Nephron (organoid): ENCODE data around the gene TRMT11.

ENCODE experiments used
- H3K27ac Mint-ChIP-seq, 3 experiments: 2 replicates each; pipeline ENCODE4 v1.8.0; 2020; ENCODE audit warnings: mixed read lengths in 3 of 3, mild to moderate bottlenecking in 2 of 3, moderate library complexity in 1 of 3
- H3K27me3 Mint-ChIP-seq: 2 replicates; pipeline ENCODE4 v1.8.0; 2021; ENCODE audit warnings: low read depth, mild to moderate bottlenecking, moderate library complexity, mixed read lengths
- H3K36me3 Mint-ChIP-seq: 2 replicates; pipeline ENCODE4 v1.8.0; 2020; ENCODE audit warnings: low read depth, mixed read lengths
- H3K4me1 Mint-ChIP-seq: 2 replicates; pipeline ENCODE4 v1.8.0; 2020; ENCODE audit warnings: mixed read lengths
- H3K4me3 Mint-ChIP-seq, 3 experiments: 2 replicates each; pipeline ENCODE4 v1.8.0; 2020; ENCODE audit warnings: mild to moderate bottlenecking in 3 of 3, mixed read lengths in 3 of 3, moderate library complexity in 2 of 3
- H3K9me3 Mint-ChIP-seq: 2 replicates; pipeline ENCODE4 v1.8.0; 2020; ENCODE audit warnings: mixed read lengths
- TF ChIP-seq, protein P1 (sequence below), 3 experiments: fragments of 200-600 bp; sonication (generic); IDR thresholded peaks; one replicate each; pipeline ENCODE4 v1.5.0; 2021; ENCODE audit warnings: antibody characterized with exemption in 3 of 3; ENCODE audit not compliant: unreplicated experiment in 3 of 3

Gene TRMT11

DNA sequence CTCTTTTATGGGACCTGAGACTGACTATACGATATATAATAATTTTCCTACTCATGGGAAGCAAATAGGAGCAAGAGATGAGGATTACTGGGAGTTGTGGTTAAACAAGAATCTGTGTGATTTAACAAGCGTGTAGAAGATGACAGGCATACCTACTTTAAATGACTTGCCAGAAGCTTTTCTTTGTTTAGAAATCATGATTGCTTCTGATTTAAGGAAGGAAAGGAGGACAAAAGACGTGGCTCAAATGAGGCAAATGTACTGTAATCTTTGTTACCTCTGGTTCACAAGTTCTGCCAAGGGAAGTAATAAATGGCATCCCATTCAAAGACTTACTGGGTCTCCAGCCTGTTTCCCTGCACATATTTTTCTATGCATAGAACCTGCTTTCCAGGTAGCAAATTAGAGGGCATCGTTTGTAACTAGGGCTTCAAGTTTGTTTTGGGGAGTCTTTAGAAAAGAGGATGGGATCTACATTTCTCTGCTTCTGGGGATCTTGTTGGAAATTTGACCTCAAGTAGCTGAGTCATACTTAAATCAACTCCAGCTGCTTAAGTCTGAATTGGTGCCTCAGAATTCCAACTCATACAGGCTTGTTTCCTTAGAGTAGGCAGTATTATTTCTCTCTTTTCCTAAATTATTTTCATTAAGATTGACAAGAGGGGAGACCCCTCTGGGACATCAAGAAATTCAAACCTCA lies 2.9 kb upstream of the TRMT11 start:
- TF ChIP-seq, protein P1, sequence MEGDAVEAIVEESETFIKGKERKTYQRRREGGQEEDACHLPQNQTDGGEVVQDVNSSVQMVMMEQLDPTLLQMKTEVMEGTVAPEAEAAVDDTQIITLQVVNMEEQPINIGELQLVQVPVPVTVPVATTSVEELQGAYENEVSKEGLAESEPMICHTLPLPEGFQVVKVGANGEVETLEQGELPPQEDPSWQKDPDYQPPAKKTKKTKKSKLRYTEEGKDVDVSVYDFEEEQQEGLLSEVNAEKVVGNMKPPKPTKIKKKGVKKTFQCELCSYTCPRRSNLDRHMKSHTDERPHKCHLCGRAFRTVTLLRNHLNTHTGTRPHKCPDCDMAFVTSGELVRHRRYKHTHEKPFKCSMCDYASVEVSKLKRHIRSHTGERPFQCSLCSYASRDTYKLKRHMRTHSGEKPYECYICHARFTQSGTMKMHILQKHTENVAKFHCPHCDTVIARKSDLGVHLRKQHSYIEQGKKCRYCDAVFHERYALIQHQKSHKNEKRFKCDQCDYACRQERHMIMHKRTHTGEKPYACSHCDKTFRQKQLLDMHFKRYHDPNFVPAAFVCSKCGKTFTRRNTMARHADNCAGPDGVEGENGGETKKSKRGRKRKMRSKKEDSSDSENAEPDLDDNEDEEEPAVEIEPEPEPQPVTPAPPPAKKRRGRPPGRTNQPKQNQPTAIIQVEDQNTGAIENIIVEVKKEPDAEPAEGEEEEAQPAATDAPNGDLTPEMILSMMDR (IDR thresholded peaks at IDR 0.05; ENCODE audit: unreplicated experiment in 3 of 3) = no peak
- Mint-ChIP-seq H3K4me1 (peaks cover 3% of the 10 kb centered on the region), H3K27me3 (no peaks in the 10 kb centered on the region), H3K9me3 (no peaks in the 10 kb centered on the region), H3K27ac (no peak overlapping the region), H3K4me3 (no peak overlapping the region), H3K36me3 (peaks cover 7% of the 10 kb centered on the region)

DNA sequence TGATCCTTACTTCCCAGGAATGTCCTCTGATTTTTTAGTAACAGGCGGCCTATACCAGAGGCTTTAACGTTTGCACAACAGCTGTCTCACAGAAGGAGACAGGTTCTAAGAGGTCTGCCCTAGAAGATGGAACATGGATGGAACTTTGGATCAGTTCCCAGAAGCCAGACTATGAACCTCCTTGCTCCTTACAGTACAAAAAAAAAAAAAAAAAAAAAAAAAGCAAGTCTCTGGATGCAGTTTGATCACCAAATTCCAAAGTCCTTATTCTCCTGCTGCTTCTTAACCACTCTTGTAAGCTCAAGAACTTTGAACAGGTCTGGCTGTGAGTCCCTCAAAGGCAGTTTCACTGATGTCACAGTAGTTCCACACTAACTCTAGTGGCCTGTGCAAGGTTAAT lies 2.0 kb upstream of the TRMT11 start:
- TF ChIP-seq, protein P1 (IDR thresholded peaks at IDR 0.05; ENCODE audit: unreplicated experiment in 3 of 3) = no peak
- Mint-ChIP-seq H3K36me3 (no peaks in the 10 kb centered on the region), H3K4me1 (peaks cover 3% of the 10 kb centered on the region), H3K27ac (no peak overlapping the region), H3K27me3 (no peaks in the 10 kb centered on the region), H3K9me3 (no peaks in the 10 kb centered on the region), H3K4me3 (peak overlapping the region in 2 of 3 experiments; percentile 21 to 26)

GRCh38 chr6:125985522-125985921 lies 818 bp upstream of the TRMT11 start:
- Mint-ChIP-seq H3K4me3 (peak overlapping the region; percentile 19 to 66 (median 39)), H3K36me3 (no peaks in the 10 kb centered on the region), H3K9me3 (no peaks in the 10 kb centered on the region), H3K4me1 (peaks cover 8% of the 10 kb centered on the region), H3K27me3 (no peaks in the 10 kb centered on the region), H3K27ac (no peak overlapping the region)
- TF ChIP-seq, protein P1 (IDR thresholded peaks at IDR 0.05; ENCODE audit: unreplicated experiment in 3 of 3) = no peak

- TF ChIP-seq, protein P1 (IDR thresholded peaks at IDR 0.05; ENCODE audit: unreplicated experiment in 3 of 3) = no peak
- Mint-ChIP-seq H3K4me1 (peaks cover 8% of the 10 kb centered on the region), H3K27ac (no peak overlapping the region), H3K27me3 (no peaks in the 10 kb centered on the region), H3K9me3 (no peaks in the 10 kb centered on the region), H3K36me3 (no peaks in the 10 kb centered on the region), H3K4me3 (no peak overlapping the region)
These were observed 400 bp upstream of the TRMT11 start for GRCh38 chr6:125985979-125986300.

DNA sequence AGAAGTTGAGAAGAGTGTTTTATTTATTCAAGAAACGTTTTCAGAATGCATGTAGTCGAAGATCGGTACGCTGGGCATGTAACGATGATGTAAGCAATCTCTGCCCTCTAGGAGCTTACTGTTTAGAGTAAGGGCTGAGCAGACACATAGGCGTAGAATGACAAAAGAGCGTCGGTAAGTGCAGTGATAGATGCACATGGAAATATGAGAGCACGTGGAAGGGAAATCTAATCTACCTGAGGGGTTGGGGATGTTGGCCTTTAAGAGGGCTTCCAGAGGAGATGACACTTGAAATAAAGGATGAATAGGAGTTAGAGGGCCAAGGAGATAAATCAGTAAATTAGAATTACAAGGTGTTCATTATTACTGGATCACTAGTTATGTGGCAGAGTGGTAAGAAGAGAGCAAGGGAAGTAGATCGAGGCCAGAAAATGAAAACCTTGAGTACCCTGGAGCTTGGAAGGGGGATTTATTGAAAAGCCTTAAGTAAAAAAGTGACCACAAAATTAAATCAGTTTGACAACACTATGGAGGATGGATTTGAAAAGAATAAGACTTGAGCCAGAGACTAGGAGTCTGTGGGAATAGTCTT lies 782 bp downstream of the TRMT11 start:
- TF ChIP-seq, protein P1 (IDR thresholded peaks at IDR 0.05; ENCODE audit: unreplicated experiment in 3 of 3) = no peak
- Mint-ChIP-seq H3K27me3 (no peaks in the 10 kb centered on the region), H3K9me3 (no peaks in the 10 kb centered on the region), H3K4me1 (peaks cover 8% of the 10 kb centered on the region), H3K27ac (no peak overlapping the region), H3K4me3 (no peak overlapping the region), H3K36me3 (no peaks in the 10 kb centered on the region)

DNA sequence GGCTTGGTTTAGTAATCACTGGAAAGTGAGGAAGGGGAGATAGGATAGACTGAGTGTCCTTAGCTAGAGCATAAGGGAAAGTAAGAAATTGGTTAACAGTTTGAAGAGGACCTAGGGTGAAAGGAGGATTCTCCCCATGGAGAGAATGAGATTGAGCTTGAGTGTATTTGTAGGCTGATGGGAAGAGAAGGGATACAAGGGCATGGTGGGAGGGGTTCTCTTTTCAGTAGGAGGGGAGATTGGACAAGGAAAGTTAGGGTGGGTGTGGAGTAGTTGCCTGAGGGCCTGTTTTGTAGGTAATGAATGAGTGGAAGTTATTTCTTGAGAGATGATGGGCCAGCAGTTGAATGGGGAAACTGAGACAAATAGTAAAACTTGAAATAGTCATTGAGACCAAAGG lies 1.9 kb downstream of the TRMT11 start:
- TF ChIP-seq, protein P1 (IDR thresholded peaks at IDR 0.05; ENCODE audit: unreplicated experiment in 3 of 3) = no peak
- no peaks in the 10 kb centered on the region for H3K36me3 Mint-ChIP-seq
- H3K4me3 Mint-ChIP-seq = no peak overlapping the region
- no peak overlapping the region for H3K27ac Mint-ChIP-seq
- H3K27me3 Mint-ChIP-seq = no peaks in the 10 kb centered on the region
- peaks cover 8% of the 10 kb centered on the region for H3K4me1 Mint-ChIP-seq
- H3K9me3 Mint-ChIP-seq = no peaks in the 10 kb centered on the region
